G401.6 (cell line): Measurements from ENCODE around the gene ANTKMT.

Source experiments
- FAIRE-seq: peaks from 2 replicates; lab custom pipeline; 2012; peaks lifted over from hg19 to GRCh38; lab: Jason Lieb, UNC

The ANTKMT gene

DNA sequence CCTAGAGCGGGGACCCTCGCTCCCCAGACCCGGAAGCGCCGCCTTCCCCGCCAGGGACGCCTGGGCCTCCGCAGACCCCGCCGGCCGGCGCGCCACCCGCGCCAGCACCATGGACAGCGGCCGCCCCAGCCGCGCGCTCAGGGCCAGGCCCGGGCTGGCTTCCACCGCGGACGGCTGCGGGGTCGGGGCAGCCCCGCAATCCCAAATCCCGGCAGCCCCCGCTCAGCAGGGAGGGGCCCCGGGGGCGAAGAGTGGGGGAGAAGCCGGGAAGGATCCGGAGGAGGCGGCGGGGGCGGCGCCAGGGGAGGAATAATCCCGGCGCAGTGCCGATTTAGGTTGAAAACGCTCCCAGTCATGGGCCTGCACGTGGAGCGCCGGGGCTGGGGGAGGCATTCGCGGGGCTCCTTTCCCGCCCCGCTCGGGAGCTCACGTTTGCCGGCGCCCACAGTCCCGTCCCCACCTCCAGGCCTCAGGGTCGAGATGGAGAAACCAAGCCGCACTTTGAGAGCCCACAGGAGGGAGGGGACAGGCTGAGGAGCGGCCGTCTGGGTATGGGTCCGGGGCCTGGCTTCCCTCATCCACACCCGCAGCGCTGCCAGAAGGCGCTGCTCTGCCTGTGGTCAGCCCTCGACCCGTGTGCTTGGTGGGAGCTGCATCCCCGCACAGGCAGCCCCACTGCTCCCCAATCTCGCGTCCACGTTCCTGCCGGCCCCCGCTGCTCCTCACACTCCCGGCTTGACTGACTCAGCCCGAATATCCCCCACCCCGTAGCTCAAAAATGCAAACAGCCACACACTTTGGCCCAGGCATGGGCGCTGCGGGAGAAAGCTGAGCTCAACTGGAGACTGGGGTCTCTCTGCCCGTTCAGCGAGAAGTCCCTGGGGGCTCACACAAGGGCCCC, 20.0 kb upstream of the ANTKMT start:
- no peak for FAIRE-seq

DNA sequence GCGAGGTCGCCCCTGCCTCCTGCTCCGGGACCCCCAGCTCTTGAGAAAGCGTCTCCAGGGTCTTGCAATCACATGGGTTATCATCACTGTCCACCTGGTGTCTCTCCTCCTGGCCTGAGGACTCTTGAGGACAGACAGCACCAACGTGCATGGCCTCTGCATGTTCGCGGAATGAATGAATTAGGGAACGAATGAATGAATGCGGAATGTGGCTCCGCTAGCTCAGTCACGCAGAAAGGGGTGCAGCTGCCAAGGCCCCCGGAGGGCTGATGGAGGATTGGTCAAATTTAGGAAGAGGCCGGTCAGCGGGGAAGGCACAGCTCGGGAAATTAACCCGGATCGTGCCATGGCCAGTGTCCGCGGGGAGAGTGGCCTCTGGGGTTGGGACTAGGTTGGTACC, 18.6 kb upstream of the ANTKMT start:
- FAIRE-seq: no peak

DNA sequence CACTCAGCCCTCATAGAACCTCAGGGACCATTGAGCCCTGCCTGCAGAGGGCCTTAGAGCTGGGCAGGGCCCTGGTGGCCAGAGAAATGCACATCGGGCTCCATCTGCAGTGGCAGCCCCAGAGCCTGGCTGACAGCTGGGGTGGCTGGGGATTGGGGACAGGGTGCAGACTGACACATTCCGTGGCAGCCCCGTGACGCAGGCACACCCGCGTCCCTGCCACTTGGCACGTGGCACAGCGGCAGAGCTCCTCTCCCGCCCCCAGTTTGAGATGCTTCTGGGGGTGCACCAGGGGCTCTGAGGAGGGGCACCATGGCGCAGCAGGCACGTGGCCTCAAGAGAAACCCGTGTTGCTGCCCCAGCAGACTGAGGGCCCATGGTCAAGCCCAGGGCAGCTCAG, 17.5 kb upstream of the ANTKMT start:
- FAIRE-seq: no peak

DNA sequence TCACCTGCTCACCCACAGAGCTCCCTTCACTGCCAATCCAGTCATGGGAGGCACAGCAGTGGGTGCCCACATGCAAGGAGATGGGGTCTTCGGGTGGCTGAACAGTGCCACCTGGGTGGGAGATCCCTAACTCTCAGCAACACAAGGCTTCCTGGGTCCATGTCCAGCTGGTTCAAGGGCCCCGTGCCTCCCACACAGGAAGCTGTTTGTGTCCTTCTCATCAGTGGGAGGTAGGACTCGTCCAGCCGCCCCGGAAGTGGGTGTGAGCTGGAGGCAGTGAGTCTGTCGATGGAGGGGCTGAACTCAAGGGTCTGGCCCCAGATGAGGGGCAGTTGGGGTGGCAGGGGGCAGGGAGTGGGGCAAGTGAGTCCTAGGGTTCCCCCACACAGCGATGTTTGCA, 16.9 kb upstream of the ANTKMT start:
- FAIRE-seq: no peak

DNA sequence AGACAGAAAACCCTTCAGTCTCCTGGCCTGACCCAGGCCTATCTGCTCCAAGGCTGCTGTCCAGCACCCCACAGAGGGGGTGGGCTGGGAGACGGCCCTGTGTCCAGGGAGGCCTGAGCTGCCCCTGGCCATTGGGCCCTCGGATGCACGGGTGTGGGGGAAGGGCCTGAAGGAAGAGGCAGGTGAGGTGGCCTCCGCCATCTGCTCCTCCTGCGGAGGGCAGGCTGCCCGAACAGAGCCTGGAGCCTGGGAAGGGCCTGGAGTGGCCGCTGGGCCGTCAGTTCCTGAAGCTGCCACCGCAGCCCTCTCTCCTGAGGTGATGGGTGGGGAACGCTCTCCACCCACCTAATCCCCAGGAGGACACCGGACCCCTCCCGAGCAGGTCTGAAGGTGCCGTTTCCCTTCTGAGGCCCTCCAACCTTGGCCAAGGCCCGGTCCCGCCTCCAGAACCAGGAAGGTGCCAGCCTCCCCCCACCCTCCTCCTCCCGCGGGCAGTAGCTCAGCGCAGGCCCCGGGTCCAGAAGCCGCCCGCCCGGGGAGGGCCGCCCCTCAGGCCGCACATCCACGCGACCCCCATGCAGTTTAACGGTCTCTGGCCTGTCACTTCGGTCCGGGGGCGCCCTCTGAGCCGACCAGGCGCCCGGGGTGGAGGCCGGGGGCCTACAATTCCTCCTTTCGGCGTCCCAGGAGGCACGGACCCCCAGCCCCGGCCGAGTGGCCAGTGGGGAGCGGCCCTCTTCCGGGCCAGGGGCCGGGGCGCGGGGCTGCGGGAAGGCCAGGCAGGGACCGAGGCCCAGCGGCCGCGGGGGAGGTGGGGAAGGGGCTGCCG, 16.2 kb upstream of the ANTKMT start:
- no peak for FAIRE-seq

DNA sequence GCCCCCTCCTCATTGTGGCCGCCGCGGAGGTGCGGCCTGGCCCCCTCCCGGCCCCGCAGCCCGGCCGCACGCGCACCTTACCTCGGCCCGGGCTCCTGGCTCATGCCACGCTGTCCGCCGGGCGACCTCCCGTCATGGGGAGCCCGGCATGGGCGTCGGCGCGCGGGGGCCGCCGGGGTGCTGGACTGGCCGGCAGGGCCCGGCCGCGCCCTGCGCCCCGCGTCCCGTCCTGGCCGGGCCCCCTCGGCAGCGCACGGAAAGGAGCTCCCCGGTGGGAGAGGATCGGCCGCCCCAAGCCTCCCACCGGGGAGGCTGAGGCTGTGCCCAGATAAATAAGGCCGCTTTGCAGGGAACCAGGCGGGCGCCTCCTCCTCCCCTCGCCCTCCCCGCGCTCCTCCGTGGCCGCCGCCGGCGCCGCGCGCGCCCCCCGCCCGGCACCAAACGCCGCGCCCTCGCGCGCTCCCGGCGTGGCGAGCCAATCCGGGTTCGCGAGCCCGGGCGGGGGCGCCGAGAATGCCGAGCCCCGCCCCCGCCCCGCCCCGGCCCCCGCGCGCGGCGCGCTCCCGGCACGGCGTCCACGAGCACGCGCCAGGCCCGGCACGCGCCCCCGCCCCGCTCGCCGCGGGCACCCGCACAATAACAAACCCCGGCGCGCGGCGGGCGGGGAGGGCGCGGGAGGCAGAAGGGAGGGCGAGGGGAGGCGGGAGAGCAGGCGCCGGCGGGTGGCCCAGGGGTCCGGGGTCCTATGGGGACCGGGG, 15.3 kb upstream of the ANTKMT start, which contains the start of gene FBXL16:
FBXL16 (minus strand) TSS at position 371 of the 758 bp plus-strand sequence. CDS start 8,396 bp downstream, outside the sequence.
- FAIRE-seq: no peak

DNA sequence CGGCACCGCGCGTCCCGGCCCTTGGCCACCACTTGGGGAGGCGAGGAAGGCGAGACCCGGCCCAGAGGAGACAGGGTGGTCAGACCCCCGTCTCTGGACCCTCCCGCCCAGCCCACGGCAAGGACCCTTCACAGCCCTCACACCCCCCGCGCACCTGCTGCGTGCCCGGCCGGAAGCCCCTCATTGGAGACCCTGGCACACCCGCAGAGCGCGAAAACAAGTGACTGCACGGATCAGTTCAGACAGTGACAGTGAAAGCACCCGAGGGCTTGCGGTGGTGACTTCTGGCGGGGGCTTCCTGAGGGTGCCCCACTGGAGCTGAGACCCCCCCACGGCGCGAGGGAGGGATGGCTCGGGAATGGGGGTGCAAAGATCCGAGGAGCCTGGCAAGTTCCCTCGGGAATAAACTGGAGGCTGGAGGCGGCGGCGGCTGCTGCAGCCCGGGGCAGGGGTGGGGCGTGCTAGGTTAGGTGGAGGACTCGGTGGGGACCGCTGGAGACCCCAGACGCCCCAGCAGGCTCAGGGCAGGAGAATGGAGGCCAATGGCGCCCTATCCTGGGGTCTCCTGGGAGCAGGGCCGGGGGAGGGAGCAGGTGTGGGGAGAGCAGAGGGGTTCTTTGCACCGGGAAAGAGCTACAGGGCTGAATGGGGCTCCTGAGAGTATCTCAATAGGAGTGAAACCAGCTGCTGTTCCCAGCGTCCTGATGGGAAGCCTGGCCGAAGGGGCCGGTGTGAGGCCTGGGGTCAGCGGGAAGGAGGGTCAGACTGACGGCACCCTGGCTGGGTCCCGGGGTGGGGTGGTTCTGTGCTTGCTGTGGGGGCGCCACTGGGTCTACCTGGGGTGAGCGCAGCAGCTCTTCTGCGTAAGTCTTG, 14.5 kb upstream of the ANTKMT start:
- no peak for FAIRE-seq

DNA sequence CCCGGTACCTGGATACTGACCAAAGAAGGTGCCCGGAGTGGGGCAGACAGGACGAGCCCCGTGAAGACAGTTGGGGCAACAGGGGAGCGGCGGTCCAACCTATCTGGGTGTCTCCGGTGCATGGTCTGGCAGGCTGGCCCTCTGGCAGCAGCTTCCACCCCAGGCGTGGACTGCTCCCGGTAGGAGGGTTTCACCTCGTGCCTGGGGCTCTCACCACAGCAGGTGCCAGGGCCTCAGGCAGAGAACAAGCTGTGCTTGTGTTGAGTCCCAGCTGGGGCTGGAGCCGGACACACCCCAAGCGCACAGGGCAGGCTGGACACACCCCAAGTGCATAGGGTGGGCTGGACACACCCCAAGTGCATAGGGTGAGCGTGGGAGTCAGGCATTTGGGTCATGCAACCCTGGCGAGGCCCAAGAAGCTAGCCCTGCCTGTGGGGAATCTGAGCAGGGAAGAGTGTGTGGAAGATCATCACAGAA, 13.8 kb upstream of the ANTKMT start:
- no peak for FAIRE-seq

DNA sequence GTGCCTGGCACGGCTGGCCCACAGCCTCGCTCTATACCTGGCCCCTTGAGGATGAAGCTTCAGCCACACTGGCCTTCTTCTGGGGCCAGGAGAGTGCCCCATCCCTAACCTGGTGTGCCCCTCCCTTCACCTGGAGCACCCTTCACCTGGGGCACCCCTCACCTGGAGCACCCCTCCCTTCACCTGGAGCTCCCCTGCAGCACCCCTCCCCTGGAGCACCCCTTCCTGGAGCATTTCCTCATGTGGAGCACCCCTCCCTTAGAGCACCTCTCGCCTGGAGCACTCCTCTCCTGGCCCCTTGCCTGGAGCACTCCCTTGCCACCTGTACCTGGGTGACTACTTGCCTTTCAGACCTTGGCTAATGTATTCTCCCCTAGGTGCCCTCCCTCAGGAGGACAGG, 12.9 kb upstream of the ANTKMT start:
- no peak for FAIRE-seq

DNA sequence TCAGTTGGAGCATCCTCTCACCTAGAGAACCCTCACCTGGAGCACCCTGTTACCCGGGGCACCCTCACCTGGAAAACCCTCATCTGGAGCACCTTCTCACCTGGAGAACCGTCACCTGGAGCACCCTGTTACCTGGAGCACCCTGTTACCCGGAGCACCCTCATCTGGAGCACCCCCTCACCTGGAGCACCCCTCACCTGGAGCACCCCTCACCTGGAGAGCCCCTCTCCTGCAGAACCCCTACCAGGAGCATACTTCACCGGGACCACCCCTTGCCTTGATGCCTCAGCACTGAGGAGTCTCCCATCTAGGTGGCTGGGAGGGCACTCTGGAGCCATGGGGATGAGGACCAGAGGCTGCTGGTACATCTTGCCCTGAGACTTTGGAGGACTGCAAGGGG, 12.0 kb upstream of the ANTKMT start:
- FAIRE-seq: no peak

DNA sequence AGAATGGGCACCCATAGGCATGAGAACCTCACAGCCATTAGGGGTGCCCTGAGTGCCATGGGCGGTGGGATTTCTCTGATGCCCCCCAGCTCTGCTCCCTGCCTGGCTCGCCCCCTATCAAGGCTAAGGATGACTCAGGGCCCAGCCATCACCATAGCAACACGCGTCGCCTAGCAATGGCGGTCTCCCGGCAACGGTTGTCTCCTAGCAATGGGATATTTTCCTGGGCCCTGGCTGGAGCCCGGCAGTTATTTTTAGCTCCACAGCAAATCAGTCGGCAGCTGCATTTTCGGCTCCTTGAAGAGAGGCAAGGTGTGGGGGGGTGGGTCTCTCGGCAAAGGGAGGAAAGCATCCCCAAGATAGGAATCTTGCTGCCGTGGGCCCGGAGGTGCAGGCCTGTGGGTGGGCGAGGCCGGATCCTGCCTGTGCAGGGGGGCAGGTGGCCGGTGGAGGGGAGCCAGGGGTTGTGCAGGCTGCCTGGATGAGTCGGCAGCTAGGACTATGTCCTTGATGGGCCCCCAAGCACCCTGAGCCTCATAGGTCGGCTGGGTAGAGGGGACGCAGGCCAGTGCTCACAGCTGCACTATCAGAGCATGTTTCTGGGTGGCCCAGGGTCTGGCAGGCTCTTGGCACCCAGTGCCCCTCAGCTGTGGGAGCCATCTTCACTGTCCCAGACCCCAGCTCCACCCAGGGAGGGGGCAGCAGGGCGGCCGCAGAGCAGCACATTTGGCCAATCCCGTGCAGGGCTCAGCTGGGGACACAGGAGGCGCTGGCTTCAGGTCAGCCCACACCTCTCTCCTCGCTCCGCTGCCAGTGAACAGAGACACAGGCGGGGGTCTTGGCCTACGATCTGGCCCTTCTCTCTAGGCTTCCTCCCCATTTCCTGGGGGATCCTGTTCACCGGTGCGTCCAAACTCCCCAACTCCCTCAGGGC, 11.1 kb upstream of the ANTKMT start:
- peak; percentile 89 for FAIRE-seq

DNA sequence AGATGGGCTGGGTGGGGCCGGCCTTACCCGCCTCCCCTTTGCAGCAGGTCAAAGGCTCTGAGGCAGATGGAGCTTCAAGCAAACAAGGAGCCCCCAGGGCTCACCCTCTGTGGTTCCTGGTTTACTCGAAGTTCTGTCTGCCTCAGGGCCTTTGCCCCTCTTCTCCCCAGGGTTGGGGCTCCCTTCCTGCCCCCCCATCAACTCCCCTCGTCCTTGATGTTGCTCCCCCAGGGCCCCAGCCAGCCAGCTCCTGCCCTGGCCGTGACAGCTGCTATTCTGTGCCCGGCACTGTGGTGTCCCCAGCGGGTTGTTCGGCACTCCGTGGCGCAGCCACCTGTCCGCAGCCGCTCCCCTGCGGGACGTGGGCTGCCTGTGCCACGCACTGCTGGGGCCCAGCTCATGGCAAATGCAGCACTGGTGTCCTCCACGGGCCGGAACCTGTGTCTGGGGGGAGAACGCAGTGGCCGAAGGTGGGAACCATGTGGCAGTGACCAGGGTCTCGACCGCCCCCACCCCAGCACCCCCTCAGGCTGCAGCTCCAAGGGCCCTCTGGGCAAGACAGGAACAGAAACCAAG, 10.4 kb upstream of the ANTKMT start:
- FAIRE-seq: no peak

DNA sequence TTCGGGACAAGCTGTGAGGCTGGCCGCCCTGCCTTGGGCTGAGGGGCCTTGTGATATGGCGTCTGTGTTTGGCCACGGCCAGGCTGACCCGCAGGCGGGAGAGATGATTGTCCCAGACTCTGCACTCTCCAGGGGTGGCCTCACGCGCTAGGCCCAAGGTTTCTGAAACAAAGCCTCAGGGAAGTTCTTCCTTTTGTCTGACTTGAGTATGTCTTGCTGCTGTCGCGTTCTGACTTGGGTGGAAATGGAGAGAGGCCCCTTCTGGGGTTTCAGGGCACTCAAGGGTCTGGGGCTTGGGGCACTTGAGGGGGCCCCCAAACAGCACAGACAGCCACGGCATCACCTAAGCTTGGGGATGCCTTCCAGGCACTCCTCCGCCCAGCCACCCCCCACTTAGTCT, 9.9 kb upstream of the ANTKMT start:
- no peak for FAIRE-seq

DNA sequence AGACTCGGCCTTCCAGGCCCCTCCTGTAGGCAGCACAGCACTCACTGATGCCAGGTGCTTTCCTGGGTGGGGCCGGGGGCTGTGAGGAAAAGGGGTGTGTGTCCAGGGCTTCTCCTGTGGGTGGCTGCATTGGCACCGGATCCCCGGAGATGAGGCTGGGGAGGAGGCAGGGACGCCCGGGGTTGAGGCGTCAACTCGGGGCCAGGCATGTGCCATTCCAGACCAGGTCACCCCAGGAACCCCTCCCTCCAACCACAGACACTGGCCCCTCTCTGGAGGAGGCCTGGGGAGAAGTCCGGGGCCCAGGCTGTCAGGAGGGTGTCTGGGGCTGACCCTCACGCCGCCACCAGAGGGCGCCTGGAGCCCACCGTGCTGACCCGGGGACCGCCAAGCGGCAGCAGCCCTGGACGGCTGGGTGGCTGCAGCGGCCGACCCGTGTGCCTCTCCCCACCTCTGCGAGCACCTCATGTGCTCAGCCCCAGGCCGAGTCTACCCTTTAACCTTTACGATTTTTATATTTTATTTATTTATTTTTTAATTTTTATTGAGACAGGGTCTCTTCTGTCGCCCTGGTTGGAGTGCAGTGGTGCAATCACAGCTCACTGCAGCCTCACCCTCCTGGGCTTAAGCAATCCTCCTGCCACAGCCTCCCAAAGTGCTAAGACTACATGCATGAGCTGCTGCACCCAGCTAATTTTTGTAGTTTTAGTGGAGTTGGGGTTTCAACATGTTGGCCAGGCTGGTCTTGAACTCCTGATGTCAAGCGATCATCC, 9.2 kb upstream of the ANTKMT start:
- FAIRE-seq: peak; percentile 57

DNA sequence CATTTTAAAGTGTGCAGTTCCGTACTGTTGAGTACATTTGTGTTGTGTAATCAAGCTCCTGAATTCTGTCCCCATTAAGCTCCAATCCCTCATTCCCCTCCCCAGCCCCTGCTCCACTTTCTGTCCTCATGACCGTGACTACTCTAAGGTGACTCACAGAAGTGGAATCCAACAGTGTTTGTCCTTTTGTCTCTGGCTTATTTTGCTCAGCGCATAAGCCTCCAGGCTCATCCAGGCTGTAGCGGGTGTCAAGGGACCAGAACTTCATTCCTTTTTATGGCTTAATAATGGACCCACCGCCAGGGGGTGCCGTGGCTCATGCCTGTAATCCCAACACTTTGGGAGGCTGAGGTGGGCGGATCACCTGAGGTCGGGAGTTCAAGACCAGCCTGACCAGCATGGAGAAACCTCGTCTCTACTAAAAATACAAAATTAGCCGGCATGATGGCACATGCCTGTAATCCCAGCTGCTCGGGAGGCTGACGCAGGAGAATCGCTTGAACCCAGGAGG, 8.2 kb upstream of the ANTKMT start:
- peak; percentile 99 for FAIRE-seq

DNA sequence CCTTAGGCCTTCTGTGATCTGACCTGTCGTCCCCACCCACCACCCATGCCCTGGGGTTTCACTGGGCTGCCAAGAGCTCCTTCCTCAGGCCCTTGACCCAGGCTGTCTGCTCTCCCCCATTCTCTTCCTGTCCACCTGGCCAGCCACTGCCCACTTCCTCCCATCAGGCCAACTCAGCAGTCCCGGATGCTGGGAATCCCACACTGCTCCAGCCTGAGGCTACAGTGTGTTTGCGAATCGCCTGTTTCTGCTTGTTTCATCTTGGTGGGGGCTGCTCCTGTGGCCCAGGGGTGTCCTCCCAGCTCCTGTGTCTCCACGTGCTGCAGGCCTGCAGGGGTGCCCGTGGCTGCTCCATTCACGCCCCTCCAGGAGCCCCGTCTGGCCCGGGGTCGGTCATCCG, 6.9 kb upstream of the ANTKMT start:
- no peak for FAIRE-seq

DNA sequence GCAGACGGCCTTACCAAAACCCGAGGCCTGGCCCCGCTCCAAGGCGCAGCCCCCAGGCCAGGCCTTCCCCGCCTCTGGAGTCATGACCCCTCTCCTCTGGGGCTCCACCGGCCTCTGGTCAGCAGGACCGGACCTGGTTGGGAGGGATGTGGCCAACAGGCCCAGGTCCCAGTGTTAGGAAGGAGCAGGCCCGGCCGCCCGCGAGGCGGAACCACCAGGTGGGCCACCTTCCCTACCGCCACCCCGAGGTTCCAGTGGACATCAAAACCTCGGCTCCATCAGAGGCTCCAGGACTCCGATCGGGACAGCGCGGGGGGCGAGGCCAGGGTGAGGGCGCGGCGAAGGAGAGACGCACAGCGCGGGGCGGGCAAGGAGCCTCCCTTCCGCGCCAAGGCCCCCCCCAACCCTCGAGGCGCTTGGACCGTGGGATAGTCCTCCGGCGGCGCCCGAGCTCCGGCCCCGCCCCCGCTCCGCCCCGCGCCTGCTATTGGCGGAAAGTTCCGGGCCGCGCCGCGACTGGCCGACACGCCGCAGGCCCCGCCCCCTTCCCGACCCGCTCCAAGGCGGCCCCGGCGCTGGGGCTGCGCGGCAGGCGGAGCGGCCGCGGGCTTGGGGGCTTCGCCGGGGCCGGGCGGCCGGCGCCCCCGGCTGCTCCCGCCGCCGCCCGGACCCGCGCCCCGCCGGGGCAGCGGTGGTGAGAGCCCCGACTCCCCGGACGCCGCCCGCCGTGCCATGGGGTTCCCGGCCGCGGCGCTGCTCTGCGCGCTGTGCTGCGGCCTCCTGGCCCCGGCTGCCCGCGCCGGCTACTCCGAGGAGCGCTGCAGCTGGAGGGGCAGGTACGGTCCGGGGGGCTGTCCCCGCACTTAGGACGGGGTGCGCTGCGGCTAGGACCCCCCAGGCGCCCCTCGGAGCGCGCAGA, 6.1 kb upstream of the ANTKMT start, which contains the start of gene METRN:
METRN (plus strand) TSS at position 561 of the 919 bp plus-strand sequence; CDS start at position 733, 172 bp downstream.
- FAIRE-seq: no peak
